HepG2 (cell line): ENCODE measurements around the gene PACS2. TPM values are rescaled to one million over a fixed set of nuclear protein-coding genes. Genes with fewer than 3 reads are reported as not detected.

Experiments
- ATAC-seq: fragments of 200-7000 bp; cut with Tn5 transposase; 3 replicates; pipeline ENCODE4 v1.9.1; 2020; ENCODE audit warnings: mild to moderate bottlenecking, moderate library complexity
- BruUV-seq: library from RNA; stranded (reverse); fragments of 400-500 nt; replicated peaks from 2 replicates; lab custom pipeline; 2021; lab: Mats Ljungman, UMichigan
- CTCF ChIA-PET: fragments of 300-600 bp; formaldehyde crosslinking; extraction: SDS; loops from one replicate; lab custom pipeline; 2021; ENCODE audit warnings: low total read pairs, inconsistent platforms, low intra/inter-chr PET ratio; lab: Yijun Ruan, JAX
- POLR2A ChIA-PET: fragments of 350-600 bp; sonication (Branson Sonifier 250); formaldehyde crosslinking; loops from one replicate; lab custom pipeline; 2020; ENCODE audit warnings: antibody characterized with exemption, inconsistent platforms; lab: Yijun Ruan, JAX
- DNase-seq: peaks from one replicate; pipeline ENCODE4 v3.0.0-alpha.2; 2015; ENCODE audit warnings: low spot score
- FAIRE-seq: peaks from 3 replicates; lab custom pipeline; 2011; peaks lifted over from hg19 to GRCh38; lab: Jason Lieb, UNC
- H2AFZ ChIP-seq: one replicate; pipeline ENCODE4 v1.6.1; 2011; ENCODE audit warnings: low read length, inconsistent platforms
- H3K27ac ChIP-seq: fragments of 300-600 bp; 3 replicates; pipeline ENCODE4 v1.8.0; 2011; ENCODE audit warnings: mixed run types, mild to moderate bottlenecking, mixed read lengths, low read length, inconsistent platforms; ENCODE audit not compliant: insufficient read depth; ENCODE audit errors: extremely low read length
- H3K27me3 ChIP-seq, 2 experiments: fragments of 200-600 bp in 1 of 2; 2 replicates in 1 of 2; 3 replicates in 1 of 2; pipeline versions ENCODE4 v1.6.0 to v1.8.0; 2011; ENCODE audit warnings: low read length in 2 of 2, mild to moderate bottlenecking in 2 of 2, moderate library complexity in 2 of 2, inconsistent platforms in 1 of 2; ENCODE audit not compliant: insufficient read depth in 2 of 2, control insufficient read depth in 1 of 2
- H3K36me3 ChIP-seq, 2 experiments: fragments of 200-600 bp in 1 of 2; replicated peaks in 1 of 2; 2 replicates in 1 of 2; 3 replicates in 1 of 2; pipeline versions ENCODE4 v1.5.1 to v1.8.0; 2011; ENCODE audit warnings: low read length in 2 of 2, inconsistent platforms in 1 of 2; ENCODE audit not compliant: insufficient read depth in 2 of 2, control insufficient read depth in 1 of 2
- H3K4me1 ChIP-seq: 2 replicates; pipeline ENCODE4 v1.5.1; 2012; ENCODE audit warnings: low read length, inconsistent platforms; ENCODE audit not compliant: insufficient read depth
- H3K4me2 ChIP-seq: 2 replicates; pipeline ENCODE4 v1.6.0; 2011; ENCODE audit warnings: low read depth, low read length, inconsistent platforms
- H3K4me3 ChIP-seq, 3 experiments: fragments of 200-600 bp in 1 of 3; sonication (generic), shearing (Covaris generic) in 1 of 3; replicated peaks in 1 of 3; 2 replicates each; pipeline ENCODE4 v1.5.1; 2011 to 2016; ENCODE audit warnings: low read length in 3 of 3, inconsistent platforms in 2 of 3, low read depth in 2 of 3, mild to moderate bottlenecking in 2 of 3, control low read depth in 1 of 3, mixed read lengths in 1 of 3; ENCODE audit not compliant: insufficient read depth in 1 of 3
- H3K79me2 ChIP-seq: one replicate; pipeline ENCODE4 v1.6.1; 2011; ENCODE audit warnings: low read length, inconsistent platforms; ENCODE audit not compliant: insufficient read depth
- H3K9ac ChIP-seq: 2 replicates; pipeline ENCODE4 v1.6.0; 2011; ENCODE audit warnings: mild to moderate bottlenecking, low read depth, low read length, inconsistent platforms; ENCODE audit not compliant: insufficient read depth
- H3K9me3 ChIP-seq: 2 replicates; pipeline ENCODE4 v1.5.1; 2012; ENCODE audit warnings: mild to moderate bottlenecking, low read length
- H4K20me1 ChIP-seq: 2 replicates; pipeline ENCODE4 v1.6.0; 2011; ENCODE audit warnings: inconsistent platforms, mild to moderate bottlenecking, low read length, moderate library complexity; ENCODE audit not compliant: insufficient read depth
- ETS1 ChIP-seq: sonication (generic); formaldehyde crosslinking; IDR thresholded peaks from 2 replicates; pipeline ENCODE4 v1.4.0; 2020; ENCODE audit warnings: missing genetic modification reagents
- THAP7 ChIP-seq: sonication (generic); formaldehyde crosslinking; IDR thresholded peaks from 2 replicates; pipeline ENCODE4 v1.8.1; 2023; ENCODE audit warnings: mild to moderate bottlenecking, missing genetic modification reagents
- ZBTB20 ChIP-seq: sonication (generic); formaldehyde crosslinking; IDR thresholded peaks from 2 replicates; pipeline ENCODE4 v1.8.1; 2023; ENCODE audit warnings: missing genetic modification reagents, low read depth, mild to moderate bottlenecking, borderline replicate concordance
- WGBS: methylation state at CpG from one replicate; pipeline ENCODE4 v1.1.6; 2017; ENCODE audit warnings: low lambda C conversion rate; 5-methylcytosine and 5-hydroxymethylcytosine counted together
- in situ Hi-C: cut with HindIII; loops from 2 replicates; pipeline ENCODE4 v1.10.0; 2017; ENCODE audit warnings: low pct_unique_long_range_greater_than_20kb; ENCODE audit not compliant: extremely low pct_ligation_motif_present
- intact Hi-C: fragments of 100-400 bp; cut with micrococcal nuclease; formaldehyde crosslinking; loops from one replicate; pipeline ENCODE4 v1.10.0; 2022; ENCODE audit not compliant: unreplicated experiment
- polyA plus RNA-seq, 8 experiments: library from polyadenylated mRNA; depleted of rRNA in 3 of 8; stranded (reverse) in 7 of 8; unstranded in 1 of 8; fragments of >200 nt; fragmentation: Illumina TruSeq in 4 of 8; extraction: Trizol in 4 of 8; gene quantifications; 2 replicates each; pipeline versions ENCODE4 v1.2.1 to v1.2.3, GENCODE V29; 2011 to 2016; ENCODE audit warnings: low read depth in 4 of 8, missing spikeins in 1 of 8, mixed read lengths in 1 of 8; ENCODE audit not compliant: insufficient read depth in 1 of 8
- total RNA-seq, 5 experiments: library from RNA; depleted of rRNA; stranded (reverse); fragments of >200 nt; fragmentation: Illumina TruSeq; extraction: Trizol; gene quantifications; 2 replicates each; pipeline ENCODE4 v1.2.3, GENCODE V29; 2016; ENCODE audit warnings: low read depth in 1 of 5

PACS2 gene
- total and polyA plus RNA-seq, 2 of the 13 experiments (the other 11 are each of a cell fraction or from before 2014, with no cell fraction given): 23.6 to 27.6 TPM

- ATAC-seq (no peak), DNase-seq (no peak), FAIRE-seq (no peak)
- H3K27ac ChIP-seq: no peak overlapping the region
- H4K20me1 ChIP-seq: no peaks in the 10 kb centered on the region
- CTCF ChIA-PET: interaction anchor here (1.3 to 2.1 kb wide), 3 partner anchors 148 to 260 kb away, joined by 4 to 12 read pairs (median 7); no protein-coding TSS in a partner anchor
- H3K4me3 ChIP-seq: no peak overlapping the region
- no peak overlapping the region for H2AFZ ChIP-seq
- in situ Hi-C loops: no loop called here
- H3K27me3 ChIP-seq: no peaks in the 10 kb centered on the region
- TF ChIP-seq THAP7 (CRISPR knock-in tag) (no peak), ZBTB20 (CRISPR knock-in tag) (no peak), ETS1 (CRISPR knock-in tag) (no peak)
- POLR2A ChIA-PET: no interaction called here
- H3K9me3 ChIP-seq: no peaks in the 10 kb centered on the region
- no peaks in the 10 kb centered on the region; a peak in 1 of 5 replicates for H3K36me3 ChIP-seq
- intact Hi-C loops: no loop called here
- no peak overlapping the region for H3K4me2 ChIP-seq
- no TSS peak for BruUV-seq
- peaks cover 5% of the 10 kb centered on the region; the same call in 1 of the 2 replicates for H3K4me1 ChIP-seq
- H3K79me2 ChIP-seq: no peaks in the 10 kb centered on the region
- 94% methylated on average over 3 of the region's 3 CpGs for WGBS
- H3K9ac ChIP-seq: no peak overlapping the region
Observed at GRCh38 chr14:105351410-105351809, 36.9 kb downstream of the PACS2 start.
